Esophagus muscularis mucosa (tissue), 4 donors: ENCODE measurements around the gene SEC24D. TPM values are rescaled to one million over a fixed set of nuclear protein-coding genes. Genes with fewer than 3 reads are reported as not detected.

Source experiments
- DNase-seq: peaks from one replicate; pipeline ENCODE4 v3.0.0-alpha.2; 2017; ENCODE audit errors: extremely low spot score
- H3K27ac ChIP-seq, 4 donors: fragments of 200-600 bp; sonication (generic); replicated peaks in 1 of 4; 1 replicate in 3 of 4; 2 replicates in 1 of 4; pipeline ENCODE4 v1.5.1; 2016 to 2019; ENCODE audit warnings: mild to moderate bottlenecking in 1 of 4
- H3K27me3 ChIP-seq, 4 donors: fragments of 200-600 bp; sonication (generic); one replicate each; pipeline versions ENCODE4 v1.5.1 to v1.6.0; 2016 to 2019
- H3K36me3 ChIP-seq, 4 donors: fragments of 200-600 bp; sonication (generic); one replicate each; pipeline ENCODE4 v1.5.1; 2016 to 2019
- H3K4me1 ChIP-seq, 4 donors: fragments of 200-600 bp; sonication (generic); one replicate each; pipeline ENCODE4 v1.5.1; 2016 to 2019
- H3K4me3 ChIP-seq, 4 donors: fragments of 200-600 bp; sonication (generic); 1 replicate in 2 of 4; 2 replicates in 2 of 4; pipeline ENCODE4 v1.5.1; 2016 to 2019; ENCODE audit warnings: mild to moderate bottlenecking in 4 of 4, moderate library complexity in 1 of 4
- H3K9me3 ChIP-seq, 4 donors: fragments of 200-600 bp; sonication (generic); 1 replicate in 3 of 4; 2 replicates in 1 of 4; pipeline ENCODE4 v1.5.1; 2016 to 2019
- CTCF ChIP-seq, 3 experiments: fragments of 200-600 bp in 2 of 3; fragments of 450-650 bp in 1 of 3; sonication (generic) in 2 of 3; IDR thresholded peaks; one replicate each; pipeline ENCODE4 v1.5.1; 2017 to 2019; ENCODE audit warnings: antibody characterized with exemption in 3 of 3, mild to moderate bottlenecking in 2 of 3, moderate library complexity in 1 of 3
- EP300 ChIP-seq: sonication (generic); formaldehyde crosslinking; IDR thresholded peaks from one replicate; pipeline ENCODE4 v1.6.1; 2017; ENCODE audit warnings: antibody characterized with exemption
- POLR2A ChIP-seq: fragments of 450-650 bp; IDR thresholded peaks from one replicate; pipeline ENCODE4 v1.6.1; 2017; ENCODE audit warnings: antibody characterized with exemption, moderate library complexity, mild to moderate bottlenecking, low read depth
- POLR2AphosphoS5 ChIP-seq, 2 donors: sonication (generic); formaldehyde crosslinking; IDR thresholded peaks; one replicate each; pipeline ENCODE4 v1.6.1; 2017; ENCODE audit warnings: antibody characterized with exemption in 2 of 2
- WGBS: methylation state at CpG from one replicate; pipeline ENCODE4 v1.1.5; 2018; 5-methylcytosine and 5-hydroxymethylcytosine counted together
- intact Hi-C: fragments of 100-400 bp; cut with DNase I; formaldehyde crosslinking; loops from one replicate; pipeline ENCODE4 v1.15.1; 2023
- total RNA-seq, 4 donors: library from RNA; depleted of rRNA; stranded (reverse); fragments of >200 nt; gene quantifications; one replicate each; pipeline versions ENCODE4 v1.1.0 to v1.2.1, GENCODE V29; 2016

Gene SEC24D
- total RNA-seq, 4 donors from 2014 or later, result 29.1 to 41.5 (median 37.0) TPM

DNA sequence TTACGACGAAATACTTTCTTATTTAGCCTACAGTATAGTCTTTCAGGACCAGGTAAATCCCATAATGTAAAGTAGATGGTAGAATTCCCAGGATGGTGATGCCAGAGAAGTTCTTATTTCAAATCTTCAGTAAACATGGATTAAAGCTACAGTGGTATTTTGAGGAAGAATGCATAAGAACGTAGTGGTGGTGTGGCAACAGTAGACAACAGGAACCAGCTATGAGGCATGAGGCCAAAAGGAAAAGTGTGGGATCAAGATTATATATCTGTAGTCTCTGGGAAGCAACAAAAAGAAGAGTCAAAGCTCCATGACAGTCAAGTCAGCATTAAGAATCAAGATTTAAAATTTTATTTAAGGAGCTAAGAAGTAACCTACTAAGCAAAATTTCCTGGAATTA is 90.6 kb downstream of the SEC24D start:
- WGBS, result 77% methylated on average over 3 of the region's 3 CpGs
- H3K9me3 ChIP-seq, result no peaks in the 10 kb centered on the region
- DNase-seq, result no peak
- no peak overlapping the region for H3K4me3 ChIP-seq
- TF ChIP-seq CTCF (IDR thresholded peaks at IDR 0.05), result no peak
- no peaks in the 10 kb centered on the region for H3K27me3 ChIP-seq
- peak overlapping the region; percentile 76 to 87 (median 84) for H3K27ac ChIP-seq
- peaks cover 0 to 31% (median 10%) of the 10 kb centered on the region in 4 donors for H3K36me3 ChIP-seq
- H3K4me1 ChIP-seq, result peaks cover 27 to 82% (median 74%) of the 10 kb centered on the region in 4 donors
- intact Hi-C loops, result loop anchor here (10.0 kb wide), 1 partner anchor 139 kb away; the partner anchor contains the start of gene SYNPO2

GRCh38 chr4:118743867-118744266 is 92.1 kb downstream of the SEC24D start:
- intact Hi-C loops, result loop anchor here (5.0 to 10.0 kb wide), 2 partner anchors 141 to 228 kb away; partner anchors contain the start of gene SYNPO2
- WGBS, result 72% methylated on average over 4 of the region's 4 CpGs
- Histone ChIP-seq H3K36me3 (peaks cover 0 to 42% (median 10%) of the 10 kb centered on the region in 4 donors), H3K4me1 (peaks cover 22 to 87% (median 78%) of the 10 kb centered on the region in 4 donors), H3K9me3 (no peaks in the 10 kb centered on the region), H3K27ac (peak overlapping the region; percentile 76 to 87 (median 84)), H3K4me3 (no peak overlapping the region), H3K27me3 (no peaks in the 10 kb centered on the region)
- no peak for DNase-seq
- no peak for TF ChIP-seq POLR2AphosphoS5 (IDR thresholded peaks at IDR 0.05)
- TF ChIP-seq POLR2A, result no peak
- no peak for TF ChIP-seq CTCF (IDR thresholded peaks at IDR 0.05)
- TF ChIP-seq EP300, result no peak

DNA sequence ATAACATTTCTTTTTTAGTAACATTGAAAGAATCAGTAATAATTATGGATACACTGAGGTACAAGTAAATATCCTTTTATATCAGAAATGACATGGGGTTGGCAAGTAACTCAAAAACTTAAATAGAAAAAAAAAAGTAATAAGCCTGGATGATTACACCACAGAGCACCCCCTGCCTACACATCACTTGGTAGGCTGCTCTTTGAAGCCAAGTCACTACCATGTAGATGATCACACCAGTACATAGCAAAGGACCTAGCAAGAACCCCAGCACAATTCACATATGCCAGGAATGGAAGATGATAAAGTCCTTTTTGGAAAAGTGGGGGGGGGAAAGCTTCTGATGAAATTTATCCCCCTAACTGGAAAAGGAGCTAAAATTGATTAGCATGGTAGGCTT is 93.9 kb downstream of the SEC24D start:
- H3K36me3 ChIP-seq, result peaks cover 0 to 60% (median 16%) of the 10 kb centered on the region in 4 donors
- no peak for TF ChIP-seq EP300
- TF ChIP-seq CTCF (IDR thresholded peaks at IDR 0.05), result no peak
- no peak for TF ChIP-seq POLR2A
- TF ChIP-seq POLR2AphosphoS5 (IDR thresholded peaks at IDR 0.05), result no peak
- H3K9me3 ChIP-seq, result no peaks in the 10 kb centered on the region
- peak overlapping the region; percentile 64 to 87 (median 80) for H3K27ac ChIP-seq
- H3K4me1 ChIP-seq, result peaks cover 20 to 86% (median 75%) of the 10 kb centered on the region in 4 donors
- intact Hi-C loops, result loop anchor here (5.0 to 10.0 kb wide), 2 partner anchors 143 to 230 kb away; partner anchors contain the start of gene SYNPO2
- H3K27me3 ChIP-seq, result no peaks in the 10 kb centered on the region
- DNase-seq, result no peak
- H3K4me3 ChIP-seq, result no peak overlapping the region

GRCh38 chr4:118741301-118741855 is 94.5 kb downstream of the SEC24D start:
- intact Hi-C loops, result loop anchor here (5.0 to 10.0 kb wide), 2 partner anchors 143 to 231 kb away; partner anchors contain the start of gene SYNPO2
- Histone ChIP-seq H3K27ac (peak overlapping the region; percentile 64 to 87 (median 80)), H3K9me3 (no peaks in the 10 kb centered on the region), H3K36me3 (peaks cover 0 to 66% (median 18%) of the 10 kb centered on the region in 4 donors), H3K4me3 (peak overlapping the region in 3 of 4 donors; percentile 29 to 35 (median 32)), H3K4me1 (peaks cover 13 to 79% (median 69%) of the 10 kb centered on the region in 4 donors), H3K27me3 (no peaks in the 10 kb centered on the region)
- TF ChIP-seq POLR2A, result no peak
- peak in 1 of 2 donors; percentile 28 for TF ChIP-seq POLR2AphosphoS5 (IDR thresholded peaks at IDR 0.05)
- DNase-seq, result no peak
- 36% methylated on average over 6 of the region's 6 CpGs for WGBS

DNA sequence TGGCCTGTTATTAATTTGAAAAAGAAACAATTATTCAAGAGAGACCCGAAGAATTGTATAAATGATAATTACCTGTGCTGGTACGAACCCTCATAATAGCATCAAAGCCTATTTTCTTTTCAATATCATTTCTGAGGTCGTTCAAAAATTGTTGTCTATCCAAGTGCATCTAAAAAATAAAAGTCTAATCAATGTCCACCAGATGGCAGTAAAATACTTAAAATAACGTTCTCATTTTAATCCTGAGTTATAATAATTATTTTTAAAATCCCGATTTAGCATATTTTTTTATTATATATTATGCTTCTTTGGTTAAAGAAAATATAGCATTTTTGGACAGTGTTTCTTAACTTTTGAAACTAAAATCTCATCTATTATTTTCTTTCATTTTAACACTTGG is 95.1 kb downstream of the SEC24D start:
- Histone ChIP-seq H3K9me3 (no peaks in the 10 kb centered on the region), H3K4me1 (peaks cover 8 to 74% (median 64%) of the 10 kb centered on the region in 4 donors), H3K27me3 (no peaks in the 10 kb centered on the region), H3K27ac (peak overlapping the region; percentile 64 to 87 (median 80)), H3K36me3 (peaks cover 4 to 72% (median 20%) of the 10 kb centered on the region in 4 donors), H3K4me3 (peak overlapping the region in 3 of 4 donors; percentile 29 to 35 (median 32))
- DNase-seq, result no peak
- TF ChIP-seq POLR2AphosphoS5 (IDR thresholded peaks at IDR 0.05) (no peak), EP300 (no peak), POLR2A (no peak), CTCF (IDR thresholded peaks at IDR 0.05) (peak; percentile 55 to 61 (median 59))
- intact Hi-C loops, result loop anchor here (5.0 to 10.0 kb wide), 2 partner anchors 144 to 231 kb away; partner anchors contain the start of gene SYNPO2
- WGBS, result 27% methylated on average over 5 of the region's 5 CpGs
